VCaP (cell line): Measurements from ENCODE around the gene INHA.

ENCODE experiments used
- H3K27ac ChIP-seq: fragments of 450-650 bp; 2 replicates; pipeline ENCODE4 v1.5.1; 2017
- TF ChIP-seq, protein P1 (sequence below): fragments of 450-650 bp; conservative IDR thresholded peaks from 2 replicates; pipeline ENCODE4 v1.5.1; 2017; ENCODE audit warnings: mild to moderate bottlenecking, moderate library complexity

The INHA gene

DNA sequence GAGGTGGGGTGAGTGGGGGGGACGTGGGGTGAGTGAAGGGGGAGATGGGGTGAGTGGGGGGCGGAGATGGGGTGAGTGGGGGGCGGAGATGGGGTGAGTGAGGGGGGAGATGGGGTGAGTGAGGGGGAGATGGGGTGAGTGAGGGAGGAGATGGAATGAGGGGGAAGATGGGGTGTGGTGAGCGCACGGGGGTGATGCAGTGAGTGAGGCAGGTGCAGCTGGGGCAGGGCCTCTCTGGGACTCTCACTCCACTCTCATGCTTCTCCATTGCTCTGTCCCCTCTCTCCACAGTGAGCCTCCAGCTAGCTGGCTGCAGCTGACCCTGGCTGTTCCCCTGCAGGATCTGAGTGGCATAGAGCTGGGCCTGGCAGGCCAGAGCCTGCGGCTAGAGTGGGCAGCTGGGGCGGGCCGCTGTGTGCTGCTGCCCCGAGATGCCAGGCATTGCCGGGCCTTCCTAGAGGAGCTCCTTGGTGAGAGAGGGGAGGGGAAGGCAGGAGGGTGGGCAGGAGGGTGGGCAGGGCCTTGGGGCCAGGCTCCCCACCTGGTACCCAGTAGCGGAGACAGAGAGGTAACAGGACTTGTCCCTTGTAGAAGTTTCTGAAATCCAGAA lies 41.5 kb downstream of the INHA start:
- TF ChIP-seq, protein P1, sequence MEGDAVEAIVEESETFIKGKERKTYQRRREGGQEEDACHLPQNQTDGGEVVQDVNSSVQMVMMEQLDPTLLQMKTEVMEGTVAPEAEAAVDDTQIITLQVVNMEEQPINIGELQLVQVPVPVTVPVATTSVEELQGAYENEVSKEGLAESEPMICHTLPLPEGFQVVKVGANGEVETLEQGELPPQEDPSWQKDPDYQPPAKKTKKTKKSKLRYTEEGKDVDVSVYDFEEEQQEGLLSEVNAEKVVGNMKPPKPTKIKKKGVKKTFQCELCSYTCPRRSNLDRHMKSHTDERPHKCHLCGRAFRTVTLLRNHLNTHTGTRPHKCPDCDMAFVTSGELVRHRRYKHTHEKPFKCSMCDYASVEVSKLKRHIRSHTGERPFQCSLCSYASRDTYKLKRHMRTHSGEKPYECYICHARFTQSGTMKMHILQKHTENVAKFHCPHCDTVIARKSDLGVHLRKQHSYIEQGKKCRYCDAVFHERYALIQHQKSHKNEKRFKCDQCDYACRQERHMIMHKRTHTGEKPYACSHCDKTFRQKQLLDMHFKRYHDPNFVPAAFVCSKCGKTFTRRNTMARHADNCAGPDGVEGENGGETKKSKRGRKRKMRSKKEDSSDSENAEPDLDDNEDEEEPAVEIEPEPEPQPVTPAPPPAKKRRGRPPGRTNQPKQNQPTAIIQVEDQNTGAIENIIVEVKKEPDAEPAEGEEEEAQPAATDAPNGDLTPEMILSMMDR: no peak
- no peak overlapping the region for H3K27ac ChIP-seq

DNA sequence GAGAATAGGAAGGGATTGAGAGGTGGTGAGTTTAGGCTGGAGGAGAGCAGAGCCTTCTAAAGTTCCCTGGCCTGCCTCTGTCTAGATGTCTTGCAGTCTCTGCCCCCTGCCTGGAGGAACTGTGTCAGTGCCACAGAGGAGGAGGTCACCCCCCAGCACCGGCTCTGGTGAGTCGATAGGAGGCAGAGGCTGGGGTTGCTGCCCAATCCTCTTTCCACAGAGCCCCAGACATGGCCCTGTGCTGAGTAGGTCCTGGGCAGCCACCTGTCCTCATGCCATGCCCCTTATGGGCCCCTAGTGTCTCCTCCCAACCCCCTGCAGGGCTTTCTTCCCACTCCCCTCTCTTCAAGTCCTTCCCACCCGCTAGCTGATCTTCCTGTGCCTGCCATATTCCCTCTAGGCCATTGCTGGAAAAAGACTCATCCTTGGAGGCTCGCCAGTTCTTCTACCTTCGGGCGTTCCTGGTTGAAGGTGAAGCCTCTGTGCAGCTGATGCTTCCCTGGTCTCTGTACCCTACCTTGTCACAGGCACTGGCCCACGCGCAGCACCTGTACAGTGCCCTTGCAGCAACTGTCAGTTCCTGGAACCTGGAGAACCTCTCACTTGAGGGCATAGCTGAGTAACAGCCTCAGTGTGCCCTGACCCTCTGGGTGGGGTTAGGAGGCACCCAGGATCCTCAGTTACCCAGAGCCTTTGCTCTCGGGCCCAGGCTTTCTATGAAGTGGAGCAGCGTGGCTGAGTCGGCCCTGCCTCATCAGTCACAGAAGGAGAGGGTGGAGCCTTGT lies 42.2 kb downstream of the INHA start:
- TF ChIP-seq, protein P1: no peak
- no peak overlapping the region for H3K27ac ChIP-seq

DNA sequence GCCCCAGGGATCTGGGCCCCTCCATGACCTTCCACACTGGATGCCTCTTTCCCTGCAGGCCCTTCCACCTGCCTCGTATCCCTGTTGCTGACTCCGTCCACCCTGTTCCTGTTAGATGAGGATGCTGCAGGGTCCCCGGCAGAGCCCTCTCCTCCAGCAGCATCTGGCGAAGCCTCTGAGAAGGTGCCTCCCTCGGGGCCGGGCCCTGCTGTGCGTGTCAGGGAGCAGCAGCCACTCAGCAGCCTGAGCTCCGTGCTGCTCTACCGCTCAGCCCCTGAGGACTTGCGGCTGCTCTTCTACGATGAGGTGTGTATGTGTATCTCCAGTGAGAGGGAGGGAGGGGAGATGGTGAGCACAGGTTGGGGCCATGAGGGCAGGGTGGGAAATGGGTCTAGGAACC lies 42.9 kb downstream of the INHA start:
- TF ChIP-seq, protein P1: no peak
- no peak overlapping the region for H3K27ac ChIP-seq

DNA sequence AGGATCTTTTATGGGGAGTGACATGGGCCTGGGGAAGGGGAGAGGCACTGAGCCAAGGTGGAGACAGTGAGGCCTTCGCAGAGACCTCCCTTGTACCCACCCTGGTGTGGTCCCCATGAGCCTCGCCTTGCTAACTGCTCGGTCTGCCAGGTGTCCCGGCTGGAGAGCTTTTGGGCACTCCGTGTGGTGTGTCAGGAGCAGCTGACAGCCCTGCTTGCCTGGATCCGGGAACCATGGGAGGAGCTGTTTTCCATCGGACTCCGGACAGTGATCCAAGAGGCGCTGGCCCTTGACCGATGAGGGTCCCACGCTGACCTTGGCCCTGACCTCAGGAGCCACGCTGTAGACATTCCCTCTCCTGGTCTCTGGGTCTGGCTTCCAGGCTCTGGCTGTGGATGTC lies 43.8 kb downstream of the INHA start:
- no peak overlapping the region for H3K27ac ChIP-seq
- TF ChIP-seq, protein P1: no peak

DNA sequence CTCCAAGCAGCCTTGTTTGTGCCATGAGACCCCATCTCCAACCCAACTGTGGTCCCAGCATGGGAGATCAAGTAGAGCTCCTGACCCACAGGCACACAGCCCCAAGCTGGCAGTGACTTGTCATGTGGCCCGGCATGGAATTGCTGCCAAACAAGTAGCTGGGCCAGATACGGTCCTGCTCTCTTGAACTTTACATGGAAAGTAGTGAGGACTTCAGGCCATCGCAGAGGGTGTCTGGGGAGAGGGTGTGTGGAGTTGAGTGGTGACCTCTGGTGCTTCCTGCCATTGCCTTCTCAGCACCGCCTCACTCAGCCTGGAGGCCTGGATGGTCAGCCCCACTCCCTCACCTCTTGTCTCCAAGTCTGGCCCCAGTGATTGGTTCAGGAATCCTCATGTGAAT lies 44.4 kb downstream of the INHA start:
- TF ChIP-seq, protein P1: no peak
- no peak overlapping the region for H3K27ac ChIP-seq

DNA sequence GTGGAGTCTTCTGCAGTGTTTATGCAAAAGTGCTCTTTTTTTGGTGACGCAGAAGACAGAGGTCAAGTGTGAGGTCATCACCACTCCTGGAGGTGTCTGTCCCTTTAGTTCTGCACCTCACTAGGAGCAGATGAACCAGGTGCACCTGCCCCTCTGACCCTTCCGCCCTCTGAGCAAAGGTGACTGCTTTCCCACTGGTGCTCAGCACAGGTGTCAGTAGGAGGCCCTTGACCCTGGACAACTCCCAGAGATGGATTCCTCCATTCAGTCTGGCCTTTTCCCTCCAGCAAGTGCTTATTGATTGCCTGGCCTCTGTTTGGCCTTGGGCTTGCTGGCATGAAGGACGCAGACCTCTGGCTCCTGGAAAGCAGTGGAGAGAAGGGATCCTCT lies 46.6 kb downstream of the INHA start:
- H3K27ac ChIP-seq: no peak overlapping the region
- TF ChIP-seq, protein P1: no peak

DNA sequence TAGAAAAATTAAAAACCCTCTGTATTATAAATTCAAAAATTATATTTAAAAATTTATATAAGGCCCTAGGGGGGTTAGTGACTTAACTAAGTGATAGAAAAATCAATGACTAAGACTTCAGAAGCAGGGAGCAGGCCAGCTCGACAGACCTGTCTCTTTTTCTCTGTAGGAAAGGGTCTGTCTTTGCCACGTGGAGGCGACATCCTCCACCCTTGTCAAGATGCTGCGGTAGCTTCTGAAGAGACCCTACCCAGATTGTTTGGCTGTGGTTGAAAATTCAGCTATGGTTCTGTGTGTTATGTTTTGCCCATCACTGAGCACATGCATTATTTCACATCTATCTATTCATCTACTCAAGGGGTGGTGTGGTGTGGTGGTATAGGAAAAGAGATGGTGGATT lies 47.1 kb downstream of the INHA start:
- H3K27ac ChIP-seq: no peak overlapping the region
- TF ChIP-seq, protein P1: no peak
